PFSK-1 (cell line): Measurements from ENCODE around the gene HMOX1.

ENCODE experiments used
- FOXP2 ChIP-seq: optimal IDR thresholded peaks from 2 replicates; pipeline ENCODE3; 2011; ENCODE audit warnings: borderline replicate concordance, control low read depth, inconsistent platforms; ENCODE audit not compliant: insufficient read depth; ENCODE audit errors: extremely low read length, extremely low read depth
- POLR2AphosphoS5 ChIP-seq: IDR thresholded peaks from 2 replicates; pipeline ENCODE4 v1.6.1; 2012; ENCODE audit warnings: low read depth, mild to moderate bottlenecking, control low read depth, low read length, moderate library complexity
- SIN3A ChIP-seq: IDR thresholded peaks from 2 replicates; pipeline ENCODE4 v1.6.1; 2012; ENCODE audit warnings: mild to moderate bottlenecking, low read length, moderate library complexity, borderline replicate concordance; ENCODE audit not compliant: insufficient read depth
- TAF1 ChIP-seq: IDR thresholded peaks from 2 replicates; pipeline ENCODE4 v1.6.1; 2012; ENCODE audit warnings: low read length, control low read depth, borderline replicate concordance; ENCODE audit not compliant: insufficient read depth
- TF ChIP-seq, protein P1 (sequence below), 2 experiments: IDR thresholded peaks; 2 replicates each; pipeline versions ENCODE4 v1.6.1 to v1.8.0; 2011 to 2012; ENCODE audit warnings: low read depth in 2 of 2, low read length in 2 of 2, control low read depth in 1 of 2, inconsistent platforms in 1 of 2, mild to moderate bottlenecking in 1 of 2, moderate library complexity in 1 of 2; ENCODE audit not compliant: insufficient read depth in 1 of 2

DNA sequence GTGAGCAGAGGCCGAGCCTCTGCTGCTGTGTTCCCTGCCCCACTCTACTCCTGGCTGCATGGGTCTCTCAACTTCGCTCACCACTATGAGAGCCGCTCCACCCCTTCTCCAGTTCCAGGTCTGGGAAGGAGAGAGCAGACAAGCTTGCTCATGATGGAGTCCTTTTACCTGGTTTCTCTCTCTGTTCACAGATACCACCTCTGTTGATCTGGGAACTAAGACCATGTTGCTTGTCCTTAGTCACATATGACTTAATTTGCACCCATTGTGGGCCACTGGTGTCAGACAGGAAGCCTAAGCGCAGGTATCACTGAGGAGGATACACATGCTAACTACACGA is 45.9 kb downstream of the HMOX1 start:
- TF ChIP-seq FOXP2 (no peak), POLR2AphosphoS5 (no peak), TAF1 (no peak), SIN3A (no peak)
- TF ChIP-seq, protein P1, sequence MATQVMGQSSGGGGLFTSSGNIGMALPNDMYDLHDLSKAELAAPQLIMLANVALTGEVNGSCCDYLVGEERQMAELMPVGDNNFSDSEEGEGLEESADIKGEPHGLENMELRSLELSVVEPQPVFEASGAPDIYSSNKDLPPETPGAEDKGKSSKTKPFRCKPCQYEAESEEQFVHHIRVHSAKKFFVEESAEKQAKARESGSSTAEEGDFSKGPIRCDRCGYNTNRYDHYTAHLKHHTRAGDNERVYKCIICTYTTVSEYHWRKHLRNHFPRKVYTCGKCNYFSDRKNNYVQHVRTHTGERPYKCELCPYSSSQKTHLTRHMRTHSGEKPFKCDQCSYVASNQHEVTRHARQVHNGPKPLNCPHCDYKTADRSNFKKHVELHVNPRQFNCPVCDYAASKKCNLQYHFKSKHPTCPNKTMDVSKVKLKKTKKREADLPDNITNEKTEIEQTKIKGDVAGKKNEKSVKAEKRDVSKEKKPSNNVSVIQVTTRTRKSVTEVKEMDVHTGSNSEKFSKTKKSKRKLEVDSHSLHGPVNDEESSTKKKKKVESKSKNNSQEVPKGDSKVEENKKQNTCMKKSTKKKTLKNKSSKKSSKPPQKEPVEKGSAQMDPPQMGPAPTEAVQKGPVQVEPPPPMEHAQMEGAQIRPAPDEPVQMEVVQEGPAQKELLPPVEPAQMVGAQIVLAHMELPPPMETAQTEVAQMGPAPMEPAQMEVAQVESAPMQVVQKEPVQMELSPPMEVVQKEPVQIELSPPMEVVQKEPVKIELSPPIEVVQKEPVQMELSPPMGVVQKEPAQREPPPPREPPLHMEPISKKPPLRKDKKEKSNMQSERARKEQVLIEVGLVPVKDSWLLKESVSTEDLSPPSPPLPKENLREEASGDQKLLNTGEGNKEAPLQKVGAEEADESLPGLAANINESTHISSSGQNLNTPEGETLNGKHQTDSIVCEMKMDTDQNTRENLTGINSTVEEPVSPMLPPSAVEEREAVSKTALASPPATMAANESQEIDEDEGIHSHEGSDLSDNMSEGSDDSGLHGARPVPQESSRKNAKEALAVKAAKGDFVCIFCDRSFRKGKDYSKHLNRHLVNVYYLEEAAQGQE (IDR thresholded peaks at IDR 0.05; ENCODE audit: insufficient read depth in 1 of 2, low read depth in 2 of 2, low read length in 2 of 2) = no peak
